HG02885 (cell line): ENCODE results near the gene XXYLT1.

ENCODE experiments used
- ATAC-seq: cut with Tn5 transposase; IDR thresholded peaks from one replicate; pipeline ENCODE4 v1.9.1; 2021; ENCODE audit warnings: mild to moderate bottlenecking; ENCODE audit not compliant: unreplicated experiment, poor library complexity

XXYLT1 gene

DNA sequence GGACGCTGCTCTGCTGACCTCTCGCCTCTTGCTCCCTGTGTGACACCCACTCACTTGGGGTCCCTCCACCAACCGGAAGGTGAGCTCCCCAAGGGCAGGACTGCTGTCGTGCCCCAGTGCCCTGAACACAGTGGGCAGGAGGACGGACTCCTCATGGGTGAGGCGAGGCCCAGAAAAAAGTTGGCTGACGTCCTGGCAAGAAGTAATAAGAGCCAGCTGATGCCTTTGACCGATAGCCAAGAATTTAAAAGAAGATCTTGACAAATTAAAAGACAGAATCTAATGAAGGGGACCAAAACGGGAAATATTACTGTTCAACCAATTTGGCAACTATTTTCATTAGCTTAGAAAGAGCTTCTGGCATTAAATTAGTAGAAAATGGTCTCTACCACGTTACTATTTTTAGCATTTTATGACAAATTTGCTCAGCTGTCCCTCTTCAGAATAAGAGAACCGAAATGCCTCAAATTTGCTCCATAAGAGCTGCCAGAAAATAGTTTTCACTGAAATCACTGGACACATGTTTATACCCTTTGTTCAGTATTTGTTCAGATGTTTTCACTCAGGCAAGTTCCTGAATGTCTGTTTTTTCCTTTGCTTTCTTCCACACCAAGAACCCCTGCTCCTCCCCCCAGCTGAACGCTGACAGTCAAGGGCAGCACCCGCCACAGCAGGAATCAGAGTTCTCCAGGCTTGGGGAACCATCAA, 60.5 kb downstream of the XXYLT1 start:
- ATAC-seq, result no peak

DNA sequence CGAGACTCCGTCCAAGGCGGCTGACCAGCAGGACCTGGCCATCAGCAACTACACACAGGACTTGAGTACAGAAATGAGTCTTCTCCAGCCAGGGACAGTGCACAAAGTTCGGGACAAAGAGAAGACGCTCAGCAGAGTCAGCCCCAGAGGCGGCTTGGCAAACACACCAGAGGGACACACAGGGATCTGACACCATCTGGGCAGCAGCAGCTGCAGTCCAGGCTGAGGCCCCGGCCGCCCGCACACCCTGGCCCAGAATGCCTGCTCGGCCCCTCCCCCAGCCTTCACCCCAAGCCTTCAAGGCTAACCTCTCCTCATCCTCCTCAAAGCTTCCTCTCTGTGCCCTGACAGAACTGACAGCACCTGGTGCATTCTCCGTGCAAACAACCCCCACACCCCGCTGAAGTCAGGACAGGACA, 61.1 kb downstream of the XXYLT1 start:
- ATAC-seq, result no peak

DNA sequence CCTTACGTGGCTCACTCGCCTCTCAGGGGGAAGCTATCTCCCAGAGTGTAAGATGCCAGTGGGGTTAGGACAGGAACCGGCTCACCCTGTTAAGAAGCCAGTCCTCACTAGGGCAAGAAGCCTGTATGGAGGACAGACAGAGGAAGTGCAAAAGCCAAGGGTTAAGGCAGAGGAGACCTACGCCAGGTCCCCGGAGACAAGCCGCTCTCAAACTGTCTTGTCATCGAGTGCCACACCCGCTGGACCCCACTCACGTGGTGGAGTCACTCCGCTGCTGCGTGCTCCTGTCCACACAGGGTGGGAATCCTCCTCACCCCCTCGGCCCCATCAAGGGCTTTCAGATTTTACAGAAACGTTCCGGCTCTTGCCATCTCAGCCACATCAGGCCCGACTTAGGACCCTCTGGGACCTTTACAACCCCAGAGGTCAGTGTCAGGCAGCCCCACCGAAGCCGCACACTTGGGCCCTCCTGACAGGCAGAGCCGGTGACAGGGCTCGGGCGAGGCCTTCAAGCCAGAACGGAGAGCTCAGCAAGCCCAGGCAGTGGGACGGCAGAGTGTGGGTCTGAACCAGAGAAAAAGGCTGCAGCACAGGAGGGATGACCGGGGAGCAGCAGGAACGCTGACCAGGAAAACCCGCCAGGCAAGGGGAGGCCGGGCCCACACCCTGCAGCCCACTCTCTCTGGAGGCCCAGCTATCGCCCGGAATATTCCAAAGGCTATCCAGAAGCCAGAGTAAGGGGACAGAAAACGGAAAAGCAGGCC, 61.7 kb downstream of the XXYLT1 start:
- no peak for ATAC-seq

DNA sequence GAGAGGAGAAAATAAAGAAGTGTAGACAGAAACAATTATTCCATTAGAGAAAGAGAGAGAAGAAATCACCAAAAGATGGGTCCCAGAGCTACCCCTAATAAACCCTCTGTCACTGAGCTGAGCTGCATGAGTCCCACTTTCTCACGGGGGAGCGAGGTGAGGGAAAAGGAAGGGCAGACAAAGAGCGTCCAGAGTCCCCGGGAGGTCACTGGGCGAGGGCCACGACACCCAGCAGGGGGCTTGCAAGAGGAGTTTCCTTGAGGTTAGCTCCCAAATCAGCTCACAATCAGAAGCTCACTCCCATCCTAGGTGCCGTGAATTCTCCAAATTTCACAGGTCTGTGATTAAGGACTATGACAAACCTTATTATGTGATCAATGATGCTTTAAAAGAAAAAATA, 62.3 kb downstream of the XXYLT1 start:
- ATAC-seq, result no peak

DNA sequence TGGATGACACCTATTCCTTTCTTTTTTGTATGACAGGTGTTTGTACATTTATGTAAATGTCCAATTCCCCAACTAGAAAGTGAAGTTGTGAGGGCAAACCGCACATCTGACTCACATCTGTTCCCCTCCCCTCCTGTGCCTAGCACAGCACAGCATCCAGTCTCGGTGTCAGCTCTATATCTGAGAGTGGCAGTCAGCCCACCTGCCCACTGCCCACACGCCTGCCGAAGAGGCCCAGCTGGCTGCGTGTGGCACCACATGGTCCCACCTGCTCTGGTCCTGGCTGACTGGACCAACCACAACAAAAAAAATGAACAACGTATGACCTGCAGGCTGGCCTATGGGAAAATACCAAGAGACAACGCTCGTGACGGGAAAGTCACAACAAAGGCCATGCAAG, 62.8 kb downstream of the XXYLT1 start:
- peak; percentile 94 for ATAC-seq

DNA sequence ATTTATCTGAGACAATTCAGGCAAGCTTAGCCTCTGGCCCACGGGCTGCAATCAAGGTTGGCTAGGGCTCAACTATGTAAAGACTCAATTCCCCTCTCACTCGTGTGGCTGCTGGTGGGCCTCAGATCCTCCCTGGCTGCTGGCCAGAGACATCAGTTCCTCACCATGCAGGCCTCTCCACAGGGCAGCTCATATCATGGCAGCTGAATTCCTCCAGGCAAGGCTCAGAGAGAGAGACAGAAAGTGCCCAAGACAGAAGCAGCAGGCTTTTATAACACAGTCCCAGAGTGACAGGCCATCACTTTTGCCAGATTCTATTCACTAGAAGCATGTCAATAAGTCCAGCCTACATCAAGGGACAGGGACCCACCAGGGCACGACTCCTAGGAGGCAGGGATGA, 63.2 kb downstream of the XXYLT1 start:
- no peak for ATAC-seq

DNA sequence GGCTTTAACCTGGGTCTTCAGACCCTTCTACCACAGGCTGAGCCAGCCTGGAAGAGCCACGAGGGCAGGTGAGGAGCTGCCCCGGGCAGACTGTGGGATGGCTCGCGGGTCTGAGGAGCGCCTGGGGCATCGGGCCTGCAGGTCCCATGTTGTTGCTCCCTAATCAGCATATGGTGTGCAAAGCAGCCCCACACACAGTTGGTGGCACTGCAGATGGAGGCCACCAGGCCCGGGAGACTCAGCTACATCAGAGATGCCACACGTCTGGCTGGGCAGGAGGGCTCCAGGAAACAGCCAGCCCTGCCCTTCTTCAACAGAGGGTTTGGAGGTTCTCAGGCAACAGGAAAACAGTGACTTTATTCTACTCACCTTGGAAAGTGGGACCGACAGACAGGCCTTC, 63.9 kb downstream of the XXYLT1 start:
- ATAC-seq, result no peak

DNA sequence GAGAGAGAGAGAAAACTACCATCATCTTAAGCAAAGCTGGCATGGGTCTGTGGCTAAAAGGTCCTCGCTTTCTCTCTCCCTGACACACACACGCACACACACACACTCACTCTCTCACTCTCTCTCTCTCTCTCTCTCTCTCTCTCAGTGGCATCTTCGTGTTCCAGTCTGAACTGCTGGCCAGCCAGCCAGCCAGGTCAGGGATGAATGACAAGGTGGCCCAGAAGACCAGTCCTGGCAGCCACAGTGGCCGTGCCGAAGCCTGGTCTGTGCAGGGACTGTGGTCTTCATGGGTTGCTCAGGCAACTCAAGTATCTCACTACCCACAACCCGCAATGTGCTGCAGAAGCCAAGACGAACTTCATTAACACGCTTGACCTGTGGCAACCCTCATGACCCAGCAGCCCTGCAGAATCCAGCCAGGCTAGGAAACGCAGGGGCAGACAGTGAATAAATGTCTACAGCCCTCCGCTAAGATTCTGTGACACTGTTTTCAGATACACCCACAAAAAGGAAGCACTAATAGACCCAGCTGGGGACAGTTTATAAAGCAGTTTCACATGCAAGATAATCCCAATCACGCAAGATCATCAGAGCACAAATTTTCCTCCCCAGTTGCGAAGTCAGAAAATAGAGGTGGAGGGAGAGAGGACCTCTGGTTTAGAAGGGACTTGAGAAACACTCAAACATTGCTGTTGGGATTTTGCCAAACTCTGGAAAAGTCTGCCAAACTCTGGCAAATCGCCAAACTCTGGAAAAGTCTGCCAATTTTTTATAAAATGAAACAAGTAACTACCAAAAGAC, 66.4 kb downstream of the XXYLT1 start:
- no peak for ATAC-seq

DNA sequence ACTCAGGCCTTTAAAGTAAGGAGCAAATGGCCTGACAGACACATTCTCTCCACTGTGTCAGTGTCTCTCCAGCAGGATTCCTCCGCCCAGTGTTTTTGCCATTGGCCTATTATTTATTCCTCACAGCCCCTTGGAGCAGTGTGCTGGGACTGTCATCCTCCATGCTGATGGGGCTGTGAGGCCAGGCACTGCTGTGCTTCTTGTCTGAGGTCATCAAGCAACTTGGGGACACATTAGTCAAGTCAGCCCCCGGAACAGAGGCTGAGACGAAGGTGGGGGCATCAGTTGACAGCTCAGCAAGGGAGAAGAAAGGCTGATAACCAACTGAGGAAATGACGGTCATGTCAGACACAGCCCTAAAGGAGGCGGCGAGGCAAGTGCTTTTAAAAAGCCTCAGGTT, 67.4 kb downstream of the XXYLT1 start:
- ATAC-seq, result no peak

DNA sequence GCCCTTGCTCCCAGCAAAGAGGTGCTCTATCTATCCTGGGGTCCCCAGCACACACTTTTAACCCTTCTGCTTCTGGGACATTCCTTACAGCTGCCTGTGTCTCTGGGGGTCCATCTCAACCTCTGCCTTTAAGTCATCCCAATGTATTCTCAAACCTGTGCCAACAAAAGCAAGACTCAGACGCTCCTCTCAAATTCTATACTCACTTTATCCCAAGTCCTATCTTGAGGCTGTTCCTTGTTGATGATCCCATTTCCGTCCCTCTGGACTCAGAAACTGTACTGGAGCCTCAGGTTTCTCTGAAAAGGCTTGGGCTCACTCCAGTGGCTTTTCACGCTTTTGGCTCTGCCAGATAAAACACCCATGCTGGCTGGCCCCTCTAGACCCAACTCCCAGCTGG, 69.7 kb downstream of the XXYLT1 start:
- ATAC-seq, result no peak

DNA sequence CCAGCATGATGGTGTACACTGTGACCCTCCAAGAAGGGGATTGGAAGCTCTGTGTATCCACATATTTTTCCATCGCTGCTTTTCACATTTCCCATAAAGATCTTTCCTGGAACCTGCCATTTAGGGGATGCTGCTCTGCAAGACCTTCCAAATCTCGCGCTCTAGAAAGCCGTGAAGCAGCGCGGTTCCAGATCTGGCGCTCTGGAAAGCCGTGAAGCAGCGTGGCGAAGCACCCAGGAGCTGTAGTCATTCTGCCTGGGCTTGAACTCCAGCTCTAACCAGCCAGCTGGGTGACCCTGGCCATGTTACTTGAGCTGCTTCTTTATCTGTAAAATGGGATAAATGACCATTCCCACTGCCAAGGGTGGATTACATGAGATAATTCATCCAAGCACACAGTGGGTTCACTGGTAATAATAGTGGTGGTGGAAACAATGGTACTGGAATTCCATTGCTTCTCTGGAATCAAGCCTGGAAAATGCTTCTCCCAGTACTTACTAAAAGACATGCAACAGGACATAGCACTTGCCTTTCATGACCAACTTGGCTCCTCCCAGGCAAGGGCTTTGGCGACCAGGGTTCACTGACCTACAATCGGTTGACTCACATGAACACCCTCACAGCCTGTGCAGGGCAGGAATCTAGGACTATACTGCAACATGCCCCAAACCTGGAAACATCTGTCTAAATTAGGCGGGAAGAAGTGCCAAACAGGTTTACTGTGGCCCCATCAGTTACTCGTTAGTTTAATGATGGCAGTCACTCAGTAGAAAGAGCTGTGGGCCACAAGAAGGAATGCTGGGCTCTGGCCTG, 70.7 kb downstream of the XXYLT1 start:
- no peak for ATAC-seq

DNA sequence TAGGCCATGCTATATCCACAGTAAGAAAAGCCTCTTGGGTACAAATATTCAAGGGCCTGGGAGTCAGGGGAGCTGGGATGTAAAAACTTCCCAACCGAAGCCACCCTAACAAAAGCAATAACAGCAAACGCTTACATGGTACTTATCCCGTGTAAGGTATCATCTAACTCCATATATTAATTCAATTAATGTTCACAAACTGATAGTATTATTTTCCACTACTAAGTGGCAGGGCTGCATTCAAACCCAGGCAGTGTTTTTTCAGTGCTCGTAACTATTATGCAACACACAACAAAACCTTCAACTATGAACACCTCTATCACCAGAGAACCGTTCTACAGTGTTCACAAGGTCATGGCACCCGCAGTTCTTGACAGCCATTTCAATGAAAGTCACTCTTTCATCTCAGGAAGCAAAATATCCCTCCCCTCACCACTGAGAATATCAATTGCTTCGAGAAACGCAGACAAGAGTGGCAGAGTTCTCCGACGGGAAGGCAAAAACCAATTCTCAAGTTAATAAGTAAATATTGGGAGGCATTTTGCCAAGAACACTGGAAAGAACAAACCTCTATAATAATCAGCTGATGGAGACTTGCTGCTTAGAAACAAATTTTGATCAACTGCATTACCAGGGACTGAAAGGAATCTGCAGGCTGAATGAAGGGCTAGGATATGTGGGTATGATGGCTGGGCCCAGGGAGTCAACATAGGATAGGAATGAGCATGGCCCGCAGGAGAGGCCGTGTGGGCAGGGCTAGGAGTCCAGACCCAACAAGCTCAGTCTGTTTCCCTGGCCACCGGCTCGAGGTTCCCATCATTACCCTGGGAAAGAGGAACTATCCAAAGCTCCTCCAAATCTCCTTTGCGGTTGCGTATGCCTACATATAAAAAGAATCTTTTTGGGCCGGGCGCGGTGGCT, 72.3 kb downstream of the XXYLT1 start:
- no peak for ATAC-seq

DNA sequence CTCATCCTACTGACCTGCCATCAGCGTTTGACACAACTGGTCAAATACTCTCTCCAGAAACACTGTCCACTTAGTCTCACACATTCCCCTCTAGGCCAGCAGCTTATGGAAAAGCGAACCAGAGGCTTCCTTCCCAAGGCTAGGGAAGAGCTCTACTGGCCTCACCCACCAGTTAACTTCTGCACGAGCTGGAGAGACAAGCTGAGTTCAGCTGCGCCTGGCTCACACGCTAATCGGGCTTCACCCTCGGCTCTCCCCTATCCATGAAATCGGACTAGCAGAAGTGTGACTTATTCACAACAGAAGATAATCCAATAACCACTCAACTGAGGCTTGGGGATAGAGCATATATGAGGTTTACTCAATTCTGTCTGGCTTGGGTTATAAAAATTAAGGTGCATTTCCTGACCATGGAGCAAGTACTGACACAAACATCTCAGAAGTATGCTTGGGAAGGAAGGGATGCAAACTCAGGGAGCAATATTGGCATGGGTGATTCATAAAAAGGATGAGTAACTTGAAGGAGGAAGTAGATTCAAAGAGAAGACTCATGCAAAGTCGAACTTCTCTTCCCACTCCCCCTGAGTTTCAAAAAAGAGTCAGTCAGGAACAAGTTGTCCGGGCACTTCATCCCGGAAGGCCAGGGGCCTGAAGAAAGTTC, 73.1 kb downstream of the XXYLT1 start:
- ATAC-seq, result no peak

DNA sequence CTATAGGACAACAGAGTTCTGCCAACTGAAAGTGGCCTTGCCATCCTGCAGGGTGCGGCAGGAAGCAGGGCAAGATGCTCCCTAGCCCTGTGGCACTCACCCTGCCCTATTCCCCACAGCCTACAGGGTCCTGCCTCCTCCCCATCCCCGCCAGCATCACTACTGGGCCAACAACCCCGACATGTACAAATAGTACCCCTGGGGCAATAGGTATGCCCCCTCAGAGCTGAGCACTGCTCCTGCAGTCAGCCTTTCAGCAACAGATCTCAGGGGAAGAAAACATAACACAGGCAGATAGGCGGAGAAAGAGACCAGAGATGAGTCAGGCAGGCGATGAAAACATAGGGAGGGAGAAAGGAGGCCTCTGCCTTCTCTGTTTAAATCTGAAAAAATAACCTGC, 74.7 kb downstream of the XXYLT1 start:
- no peak for ATAC-seq

DNA sequence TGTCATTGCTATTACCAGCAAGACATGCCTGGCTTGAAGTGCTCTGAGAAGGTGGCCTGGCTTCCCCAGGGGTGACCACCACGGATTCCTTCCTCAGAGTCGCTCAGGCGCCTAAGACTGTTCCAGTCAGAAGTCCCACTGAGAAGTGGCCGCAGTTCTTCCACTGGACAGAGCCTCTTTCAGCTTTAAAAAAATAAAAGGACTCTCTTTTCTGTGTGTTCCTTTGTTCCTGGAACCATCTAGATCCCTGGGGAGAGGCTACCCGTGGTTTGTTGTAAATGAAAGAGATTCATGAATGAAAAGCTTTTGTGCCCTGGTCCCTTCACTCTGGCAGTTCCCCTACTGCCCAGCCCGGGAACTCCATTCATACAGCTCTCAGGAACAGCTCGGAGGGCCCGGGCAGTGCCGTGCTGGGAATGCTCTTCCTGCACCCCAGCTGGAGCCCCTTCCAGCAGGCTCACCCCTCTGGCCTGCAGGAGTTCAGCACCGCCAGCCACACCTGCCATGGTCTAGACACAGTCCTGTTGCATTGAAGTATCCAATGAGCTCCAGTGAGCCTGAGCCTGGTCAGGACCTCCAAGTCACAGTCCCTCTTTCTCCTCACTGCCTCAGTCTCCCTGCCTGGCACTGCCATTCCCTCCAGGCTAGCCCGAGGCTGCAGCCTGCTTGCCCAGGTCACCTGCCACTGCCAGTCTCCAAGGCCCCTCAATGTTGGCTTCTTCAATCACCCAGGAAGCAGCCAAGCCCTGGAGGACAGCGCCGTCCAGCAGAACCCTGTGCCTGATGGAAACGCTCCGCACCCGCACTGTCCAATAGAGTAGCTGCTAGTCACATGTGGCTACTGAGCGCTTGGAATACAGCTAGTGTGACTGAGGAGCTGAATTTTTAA, 75.4 kb downstream of the XXYLT1 start:
- no peak for ATAC-seq

DNA sequence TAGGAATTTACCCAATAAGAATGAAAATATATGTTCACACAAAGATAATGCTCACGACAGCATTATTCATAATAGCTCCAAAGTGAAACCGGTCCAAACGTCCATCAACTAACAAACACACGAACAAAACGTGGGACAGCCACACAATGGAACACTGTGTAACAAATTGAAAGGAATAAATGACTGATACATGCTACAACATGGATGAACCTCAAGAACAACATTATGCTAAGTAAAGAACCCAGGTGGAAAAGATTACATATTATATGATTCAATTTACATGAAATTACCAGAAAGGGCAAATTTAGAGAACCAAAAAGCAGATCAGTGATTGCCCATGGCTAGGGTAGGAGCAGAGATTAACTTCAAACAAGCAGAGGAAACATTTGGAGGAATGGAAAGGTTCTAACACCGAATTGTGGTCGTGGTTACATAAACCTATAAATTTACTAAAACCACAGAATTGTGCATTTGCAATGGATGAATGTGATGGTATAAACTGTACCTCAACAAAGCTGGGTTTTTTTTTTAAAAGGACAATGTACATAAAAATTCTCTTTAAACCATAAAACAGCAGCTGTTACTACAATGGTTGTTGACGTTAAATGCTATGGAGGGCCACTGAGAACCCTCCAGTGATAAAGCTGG, 76.3 kb downstream of the XXYLT1 start:
- ATAC-seq, result no peak

DNA sequence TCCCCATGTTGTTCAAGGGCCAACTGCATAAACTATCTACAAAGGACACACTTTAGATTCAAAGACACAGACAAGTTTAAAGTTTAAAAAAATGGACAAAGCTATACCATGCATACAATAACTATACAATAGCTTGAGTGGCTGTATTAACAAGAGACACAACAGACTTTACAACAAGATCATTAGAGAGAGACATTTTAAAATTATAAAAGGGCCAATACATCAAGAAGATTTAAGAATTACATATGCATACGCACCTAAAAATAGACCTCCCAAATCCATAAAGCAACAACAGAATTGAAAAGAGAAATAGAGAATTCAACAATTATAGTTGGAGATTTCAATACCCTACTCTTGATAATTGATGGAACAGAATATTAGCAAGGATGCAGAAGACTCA, 79.4 kb downstream of the XXYLT1 start:
- ATAC-seq, result no peak
